CD14-positive monocyte (primary cell): ENCODE data around the gene GRM5. TPM values are rescaled to one million over a fixed set of nuclear protein-coding genes. Genes with fewer than 3 reads are reported as not detected.
"Not testable (repeated sequence)": the region's sequence is repeated elsewhere in the genome, so short reads cannot be mapped to it uniquely, and the experiment has no call there.

Source experiments
- DNase-seq, 3 donors: peaks; one replicate each; pipeline ENCODE4 v3.0.0-alpha.2; 2011 to 2022
- H2AFZ ChIP-seq: 2 replicates; pipeline ENCODE4 v1.6.0; 2012; ENCODE audit warnings: mild to moderate bottlenecking, low read depth, low read length, inconsistent platforms; ENCODE audit not compliant: insufficient read depth, poor library complexity, severe bottlenecking
- H3K27ac ChIP-seq, 2 donors: 1 replicate in 1 of 2; 2 replicates in 1 of 2; pipeline ENCODE4 v1.5.1; 2012 to 2013; ENCODE audit warnings: low read length in 2 of 2, control low read depth in 1 of 2, inconsistent platforms in 1 of 2, low read depth in 1 of 2, mild to moderate bottlenecking in 1 of 2
- H3K27me3 ChIP-seq, 2 donors: one replicate each; pipeline versions ENCODE4 v1.6.0 to v1.6.1; 2011 to 2013; ENCODE audit warnings: low read length in 2 of 2; ENCODE audit not compliant: control insufficient read depth in 2 of 2, insufficient read depth in 2 of 2
- H3K36me3 ChIP-seq, 2 donors: replicated peaks in 1 of 2; 1 replicate in 1 of 2; 2 replicates in 1 of 2; pipeline versions ENCODE4 v1.5.1 to v1.6.1; 2012 to 2013; ENCODE audit warnings: low read length in 2 of 2, control low read depth in 1 of 2, inconsistent platforms in 1 of 2, mild to moderate bottlenecking in 1 of 2; ENCODE audit not compliant: insufficient read depth in 2 of 2, control insufficient read depth in 1 of 2
- H3K4me1 ChIP-seq, 2 donors: 1 replicate in 1 of 2; 2 replicates in 1 of 2; pipeline versions ENCODE4 v1.5.1 to v1.6.1; 2012 to 2013; ENCODE audit warnings: low read length in 2 of 2, control low read depth in 1 of 2, inconsistent platforms in 1 of 2, mild to moderate bottlenecking in 1 of 2, moderate library complexity in 1 of 2; ENCODE audit not compliant: insufficient read depth in 2 of 2, control insufficient read depth in 1 of 2
- H3K4me2 ChIP-seq: replicated peaks from 2 replicates; pipeline ENCODE3; 2012; ENCODE audit warnings: low read length, moderate library complexity, mild to moderate bottlenecking; ENCODE audit not compliant: poor library complexity, severe bottlenecking; ENCODE audit errors: extremely low read depth
- H3K4me3 ChIP-seq, 3 experiments: fragments of 200-600 bp in 1 of 3; sonication (generic) in 1 of 3; replicated peaks in 1 of 3; 1 replicate in 2 of 3; 2 replicates in 1 of 3; pipeline ENCODE4 v1.5.1; 2011 to 2013; ENCODE audit warnings: low read length in 3 of 3, mild to moderate bottlenecking in 3 of 3, control low read depth in 2 of 3, low read depth in 2 of 3, inconsistent platforms in 1 of 3, moderate library complexity in 1 of 3
- H3K79me2 ChIP-seq: 2 replicates; pipeline ENCODE4 v1.6.0; 2012; ENCODE audit warnings: mild to moderate bottlenecking, control low read depth, inconsistent platforms, low read length, moderate library complexity; ENCODE audit not compliant: insufficient read depth
- H3K9ac ChIP-seq: 2 replicates; pipeline ENCODE4 v1.6.0; 2017; ENCODE audit warnings: low read length, mild to moderate bottlenecking; ENCODE audit not compliant: insufficient read depth, poor library complexity, severe bottlenecking
- H3K9me3 ChIP-seq, 2 donors: replicated peaks in 1 of 2; 1 replicate in 1 of 2; 2 replicates in 1 of 2; pipeline versions ENCODE4 v1.5.1 to v1.6.1; 2012 to 2013; ENCODE audit warnings: low read length in 2 of 2, control low read depth in 1 of 2; ENCODE audit not compliant: control insufficient read depth in 1 of 2, insufficient read depth in 1 of 2
- H4K20me1 ChIP-seq: 2 replicates; pipeline ENCODE4 v1.6.0; 2012; ENCODE audit warnings: mild to moderate bottlenecking, low read length, control low read depth, moderate library complexity; ENCODE audit not compliant: insufficient read depth
- H3K27ac Mint-ChIP-seq, 7 donors: one replicate each; pipeline ENCODE4 v1.8.0; 2020; ENCODE audit warnings: mild to moderate bottlenecking in 7 of 7, mixed read lengths in 7 of 7, moderate library complexity in 6 of 7, inconsistent platforms in 2 of 7
- H3K27me3 Mint-ChIP-seq, 3 donors: one replicate each; pipeline ENCODE4 v1.8.0; 2021 to 2022; ENCODE audit warnings: low read depth in 3 of 3, mild to moderate bottlenecking in 3 of 3, mixed read lengths in 3 of 3, moderate library complexity in 3 of 3, inconsistent platforms in 1 of 3
- H3K36me3 Mint-ChIP-seq, 2 donors: one replicate each; pipeline ENCODE4 v1.8.0; 2020; ENCODE audit warnings: mixed read lengths in 2 of 2, inconsistent platforms in 1 of 2, mild to moderate bottlenecking in 1 of 2
- H3K4me1 Mint-ChIP-seq: one replicate; pipeline ENCODE4 v1.8.0; 2020; ENCODE audit warnings: mild to moderate bottlenecking, mixed read lengths
- H3K4me3 Mint-ChIP-seq, 2 donors: one replicate each; pipeline ENCODE4 v1.8.0; 2020; ENCODE audit warnings: mild to moderate bottlenecking in 2 of 2, mixed read lengths in 2 of 2, moderate library complexity in 1 of 2
- H3K9me3 Mint-ChIP-seq, 7 donors: one replicate each; pipeline ENCODE4 v1.8.0; 2020 to 2022; ENCODE audit warnings: mixed read lengths in 7 of 7, mild to moderate bottlenecking in 6 of 7, moderate library complexity in 6 of 7, inconsistent platforms in 2 of 7
- CTCF ChIP-seq: fragments of 200-600 bp; IDR thresholded peaks from one replicate; pipeline ENCODE4 v1.8.0; 2022; ENCODE audit warnings: antibody characterized with exemption, mild to moderate bottlenecking
- WGBS: methylation state at CpG from one replicate; pipeline ENCODE4 v1.1.5; 2013; ENCODE audit warnings: missing lambda C conversion rate; ENCODE audit not compliant: insufficient coverage; 5-methylcytosine and 5-hydroxymethylcytosine counted together
- intact Hi-C, 2 donors: fragments of 100-400 bp; cut with micrococcal nuclease; formaldehyde crosslinking; loops; one replicate each; pipeline versions ENCODE4 v1.15.0 to v1.15.1; 2023
- polyA minus RNA-seq: library from RNA; depleted of rRNA, polyadenylated mRNA; stranded (reverse); fragments of >200 nt; gene quantifications from 2 replicates; pipeline ENCODE4 v1.2.3, GENCODE V29; 2012
- polyA plus RNA-seq, 3 donors: library from polyadenylated mRNA; depleted of rRNA in 1 of 3; unstranded in 2 of 3; stranded (reverse) in 1 of 3; fragments of 300-500 nt in 2 of 3; fragments of >200 nt in 1 of 3; fragmentation: Illumina TruSeq in 2 of 3; gene quantifications; 1 replicate in 2 of 3; 2 replicates in 1 of 3; pipeline ENCODE4 v1.2.3, GENCODE V29; 2012 to 2021
- total RNA-seq, 12 experiments: library from RNA in 1 of 12; stranded (reverse) in 1 of 12; fragments of 120-200 nt in 1 of 12; gene quantifications; one replicate each; pipeline ENCODE4 v1.2.4 and lab custom pipeline; 2013 to 2026; ENCODE audit warnings: mixed read lengths in 6 of 12, inconsistent platforms in 1 of 12

GRM5 gene
- not detected for total RNA-seq (2013)
- not detected for polyA plus RNA-seq
- polyA minus RNA-seq = not detected in 2 replicates
- total RNA-seq (lab: John Stamatoyannopoulos, UW) = 0 to 2.3 (median 0.05) reads per million in 11 experiments

GRCh38 chr11:89065651-89066201, at the start of gene GRM5:
GRM5 (minus strand) TSS chr11:89065982; CDS start chr11:89047872, 18,110 bp downstream.
- H3K9me3 Mint-ChIP-seq, H3K4me3 ChIP-seq, intact Hi-C loops, H3K9ac ChIP-seq, H3K27me3 ChIP-seq, H3K9me3 ChIP-seq, H3K27ac Mint-ChIP-seq, DNase-seq, H3K79me2 ChIP-seq, H2AFZ ChIP-seq, H3K36me3 ChIP-seq, H3K4me2 ChIP-seq, H3K4me1 Mint-ChIP-seq, H3K27ac ChIP-seq, H4K20me1 ChIP-seq, H3K36me3 Mint-ChIP-seq, H3K4me1 ChIP-seq: not testable (repeated sequence)
- Mint-ChIP-seq H3K27me3 (peaks cover 12 to 38% (median 24%) of the 10 kb centered on the region in 3 donors), H3K4me3 (peak within 1 kb of the TSS in 1 of 2 donors; percentile 42)
- WGBS = 6% methylated on average over 34 of the region's 47 CpGs

- H3K36me3 Mint-ChIP-seq, H3K4me1 Mint-ChIP-seq, H3K9me3 ChIP-seq, H3K79me2 ChIP-seq, H3K9me3 Mint-ChIP-seq, H3K4me3 Mint-ChIP-seq, H3K27me3 ChIP-seq, H3K9ac ChIP-seq, H4K20me1 ChIP-seq, H3K36me3 ChIP-seq, H3K4me1 ChIP-seq, H3K4me3 ChIP-seq, H2AFZ ChIP-seq, H3K27ac ChIP-seq, H3K27ac Mint-ChIP-seq, intact Hi-C loops, H3K27me3 Mint-ChIP-seq, H3K4me2 ChIP-seq, DNase-seq: not testable (repeated sequence)
- peak; percentile 71 for TF ChIP-seq CTCF
- no CpG with 5 or more reads among the region's 1 CpG for WGBS
Observed at GRCh38 chr11:89097956-89098355, 32.2 kb upstream of the GRM5 start.

GRCh38 chr11:89093806-89094205, 28.0 kb upstream of the GRM5 start:
- H3K36me3 ChIP-seq, H3K27me3 Mint-ChIP-seq, intact Hi-C loops, H3K27ac ChIP-seq, H3K27me3 ChIP-seq, H3K4me1 ChIP-seq, H3K9ac ChIP-seq, DNase-seq, H3K9me3 ChIP-seq, H3K4me3 Mint-ChIP-seq, H3K4me1 Mint-ChIP-seq, H3K4me3 ChIP-seq, H2AFZ ChIP-seq, H3K9me3 Mint-ChIP-seq, H4K20me1 ChIP-seq, H3K79me2 ChIP-seq, H3K4me2 ChIP-seq, H3K36me3 Mint-ChIP-seq, H3K27ac Mint-ChIP-seq: not testable (repeated sequence)
- no CpG with 5 or more reads among the region's 2 CpGs for WGBS

GRCh38 chr11:89084951-89085350, 19.2 kb upstream of the GRM5 start:
- H3K36me3 Mint-ChIP-seq, H3K9me3 Mint-ChIP-seq, H3K4me1 Mint-ChIP-seq, H3K27me3 ChIP-seq, H3K9me3 ChIP-seq, H3K4me1 ChIP-seq, H2AFZ ChIP-seq, H3K27ac ChIP-seq, intact Hi-C loops, H3K36me3 ChIP-seq, H3K79me2 ChIP-seq, DNase-seq, H3K9ac ChIP-seq, H4K20me1 ChIP-seq, H3K4me2 ChIP-seq, H3K4me3 Mint-ChIP-seq, H3K4me3 ChIP-seq, H3K27ac Mint-ChIP-seq, H3K27me3 Mint-ChIP-seq: not testable (repeated sequence)
- no CpG with 5 or more reads among the region's 3 CpGs for WGBS
